B cell (primary cell): ENCODE results near the gene TMIE.

Experiments used
- EZH2 ChIP-seq: IDR thresholded peaks from 2 replicates; pipeline ENCODE4 v1.6.1; 2012; ENCODE audit warnings: borderline replicate concordance, low read depth, mild to moderate bottlenecking, moderate library complexity, low read length; ENCODE audit not compliant: insufficient read depth, poor library complexity, severe bottlenecking
- TF ChIP-seq, protein P1 (sequence below): fragments of 200-600 bp; IDR thresholded peaks from one replicate; pipeline ENCODE4 v1.8.0; 2022; ENCODE audit warnings: antibody characterized with exemption, mild to moderate bottlenecking

- no peak for TF ChIP-seq EZH2
- TF ChIP-seq, protein P1, sequence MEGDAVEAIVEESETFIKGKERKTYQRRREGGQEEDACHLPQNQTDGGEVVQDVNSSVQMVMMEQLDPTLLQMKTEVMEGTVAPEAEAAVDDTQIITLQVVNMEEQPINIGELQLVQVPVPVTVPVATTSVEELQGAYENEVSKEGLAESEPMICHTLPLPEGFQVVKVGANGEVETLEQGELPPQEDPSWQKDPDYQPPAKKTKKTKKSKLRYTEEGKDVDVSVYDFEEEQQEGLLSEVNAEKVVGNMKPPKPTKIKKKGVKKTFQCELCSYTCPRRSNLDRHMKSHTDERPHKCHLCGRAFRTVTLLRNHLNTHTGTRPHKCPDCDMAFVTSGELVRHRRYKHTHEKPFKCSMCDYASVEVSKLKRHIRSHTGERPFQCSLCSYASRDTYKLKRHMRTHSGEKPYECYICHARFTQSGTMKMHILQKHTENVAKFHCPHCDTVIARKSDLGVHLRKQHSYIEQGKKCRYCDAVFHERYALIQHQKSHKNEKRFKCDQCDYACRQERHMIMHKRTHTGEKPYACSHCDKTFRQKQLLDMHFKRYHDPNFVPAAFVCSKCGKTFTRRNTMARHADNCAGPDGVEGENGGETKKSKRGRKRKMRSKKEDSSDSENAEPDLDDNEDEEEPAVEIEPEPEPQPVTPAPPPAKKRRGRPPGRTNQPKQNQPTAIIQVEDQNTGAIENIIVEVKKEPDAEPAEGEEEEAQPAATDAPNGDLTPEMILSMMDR, result no peak
Measured at GRCh38 chr3:46724424-46724823, 23.2 kb downstream of the TMIE start.
